ENCODE results near the gene PYCR2.

The PYCR2 gene

DNA sequence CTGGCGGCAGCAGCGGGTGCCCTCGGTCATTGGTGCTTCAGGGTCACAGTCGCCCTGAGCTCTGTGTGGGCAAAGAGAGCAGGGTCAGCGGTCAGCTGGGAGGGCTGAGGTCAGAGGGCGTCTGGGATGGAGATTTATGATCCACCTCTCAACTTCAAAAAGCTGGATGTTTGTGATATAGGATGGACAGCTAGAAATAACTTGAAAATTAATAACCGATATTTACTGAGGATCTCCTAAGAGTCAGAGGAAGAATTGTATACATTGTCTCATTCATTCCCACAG, 37.1 kb downstream of the PYCR2 start:
- DNase-seq (ENCODE audit: insufficient read length, low spot score) (no peak), FAIRE-seq (no peak)
- no peak for TF ChIP-seq CTCF (IDR thresholded peaks at IDR 0.05; ENCODE audit: insufficient read depth, missing control alignments)

DNA sequence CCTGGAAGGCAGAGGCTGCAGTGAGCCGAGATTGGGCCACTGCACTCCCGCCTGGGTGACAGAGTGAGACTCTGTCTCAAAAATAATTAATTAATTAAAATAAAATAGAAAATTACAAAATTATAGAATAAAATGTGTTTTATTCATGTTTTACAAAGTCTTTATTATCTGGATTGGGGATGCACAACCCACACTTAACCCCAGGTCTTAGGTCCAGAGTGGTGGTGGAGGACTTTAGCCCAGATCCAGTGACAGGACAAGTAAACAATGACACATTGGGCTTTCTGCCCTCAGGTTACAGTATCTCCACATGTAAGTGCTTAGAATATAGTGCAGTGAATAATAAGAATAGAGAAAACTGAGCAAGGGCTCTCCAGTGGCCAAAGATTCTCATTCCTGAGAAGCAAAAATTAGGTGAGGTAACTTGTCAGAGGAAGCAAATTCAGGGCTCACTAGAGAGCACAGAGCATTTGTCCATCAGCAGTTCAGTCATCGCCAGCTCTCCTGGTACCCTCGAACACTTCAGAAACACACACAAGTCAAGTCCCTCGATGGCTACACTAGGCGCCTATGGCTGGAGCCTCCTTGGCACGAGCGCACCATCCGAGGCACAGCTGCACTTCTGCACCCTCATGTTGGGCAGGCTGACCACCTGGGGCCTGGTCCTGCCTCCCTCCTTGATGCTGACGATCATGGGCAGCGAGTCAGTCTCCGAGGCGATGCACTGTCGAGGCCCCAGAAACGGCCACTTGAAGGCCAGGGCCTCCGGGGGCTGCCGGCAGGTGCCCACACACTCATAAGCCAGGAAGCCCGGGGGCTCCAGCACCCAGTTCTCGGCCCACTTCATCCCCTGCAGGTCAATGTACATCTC, 37.7 kb downstream of the PYCR2 start:
- no peak for FAIRE-seq
- no peak for TF ChIP-seq CTCF (IDR thresholded peaks at IDR 0.05; ENCODE audit: insufficient read depth, missing control alignments)
- no peak for DNase-seq (ENCODE audit: insufficient read length, low spot score)

DNA sequence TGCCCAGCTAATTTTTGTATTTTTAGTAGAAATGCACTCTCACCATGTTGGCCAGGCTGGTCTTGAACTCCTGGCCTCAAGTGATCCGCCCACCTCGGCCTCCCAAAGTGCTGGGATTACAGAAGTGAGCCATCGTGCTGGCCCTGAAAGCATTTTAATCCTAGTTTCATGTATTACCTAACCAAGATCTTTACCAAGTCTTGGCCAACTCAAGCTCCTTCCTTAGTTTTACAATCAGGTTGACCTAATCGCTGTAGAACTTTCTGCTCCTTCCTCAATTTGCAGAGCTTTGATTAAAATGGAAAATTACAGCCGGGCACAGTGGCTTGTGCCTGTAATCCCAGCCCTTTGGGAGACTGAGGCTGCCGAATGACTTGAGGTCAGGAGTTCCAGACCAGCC, 38.7 kb downstream of the PYCR2 start:
- DNase-seq (ENCODE audit: insufficient read length, low spot score) (no peak), FAIRE-seq (no peak)
- no peak for TF ChIP-seq CTCF (IDR thresholded peaks at IDR 0.05; ENCODE audit: insufficient read depth, missing control alignments)

- no peak for FAIRE-seq
- no peak for TF ChIP-seq CTCF (IDR thresholded peaks at IDR 0.05; ENCODE audit: insufficient read depth, missing control alignments)
Measured at GRCh38 chr1:225883616-225884265, 40.3 kb downstream of the PYCR2 start.

DNA sequence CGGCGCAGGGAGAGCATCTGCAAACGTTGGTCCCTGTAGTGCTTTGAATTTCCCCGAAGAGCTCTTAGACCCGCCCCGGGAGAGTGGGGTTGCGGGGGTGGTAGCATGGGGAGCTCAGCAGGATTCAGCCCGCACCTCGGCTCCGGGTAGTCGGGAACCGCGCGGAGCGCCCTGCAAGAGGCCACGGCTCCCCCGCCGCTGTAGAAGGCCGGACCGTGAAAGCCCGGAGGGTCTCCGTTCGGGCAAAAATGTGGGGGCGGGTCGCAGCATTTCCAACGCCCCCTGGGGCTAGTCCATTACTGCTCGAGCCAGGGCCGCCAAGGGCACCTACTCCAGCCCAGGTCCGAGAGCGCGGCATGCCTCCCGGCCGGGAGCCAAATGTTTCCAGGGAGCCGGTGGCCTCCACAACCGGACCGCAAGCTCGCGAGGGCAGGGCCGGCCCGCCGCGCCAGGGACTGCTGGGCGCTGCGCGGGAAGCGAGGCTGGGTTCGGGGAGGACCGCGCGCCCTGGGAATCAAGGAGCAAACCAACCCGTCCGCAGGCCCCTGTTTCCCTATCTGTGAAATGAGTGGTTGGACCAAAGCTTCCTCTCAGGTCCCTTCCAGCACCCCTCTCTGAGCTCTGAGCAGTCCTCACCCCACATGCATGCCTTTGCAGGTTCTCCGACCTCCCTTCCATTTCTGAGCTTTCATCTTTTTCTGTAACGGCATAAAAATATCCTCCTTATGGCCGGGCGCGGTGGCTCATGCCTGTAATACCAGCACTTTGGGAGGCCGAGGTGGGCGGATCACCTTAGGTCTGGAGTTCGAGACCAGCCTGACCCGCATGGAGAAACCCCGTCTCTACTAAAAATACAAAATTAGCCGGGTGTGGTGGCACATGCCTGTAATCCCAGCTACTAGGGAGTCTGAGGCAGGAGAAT, 41.1 kb downstream of the PYCR2 start:
- TF ChIP-seq CTCF (IDR thresholded peaks at IDR 0.05; ENCODE audit: insufficient read depth, missing control alignments): no peak
- FAIRE-seq (no peak), DNase-seq (ENCODE audit: insufficient read length, low spot score) (no peak)

More at GRCh38 chr1:225883616-225884265, 40.3 kb downstream of the PYCR2 start:
- no peak for DNase-seq (ENCODE audit: insufficient read length, low spot score)

GRCh38 chr1:225881959-225882693, 41.9 kb downstream of the PYCR2 start, which contains the start of gene TMEM63A:
Gene TMEM63A (minus strand): TSS chr1:225882380. CDS start chr1:225877580, 4,800 bp downstream.
- DNase-seq (ENCODE audit: insufficient read length, low spot score) (no peak), FAIRE-seq (no peak)
- no peak for TF ChIP-seq CTCF (IDR thresholded peaks at IDR 0.05; ENCODE audit: insufficient read depth, missing control alignments)
